T-helper 2 cell treated with Interferon-gamma antibody and Interleukin-4, amounts not matched to agents 5 μg/mL and 100 μg/mL, for 36 hours (primary cell): ENCODE results near the gene RBBP8NL.

Experiments used
- DNase-seq: peaks from one replicate; pipeline ENCODE4 v3.0.0; 2021; ENCODE audit warnings: low spot score
- H3K27ac Mint-ChIP-seq: one replicate; pipeline ENCODE4 v1.8.0; 2021; ENCODE audit warnings: mild to moderate bottlenecking, mixed read lengths
- H3K27me3 Mint-ChIP-seq: one replicate; pipeline ENCODE4 v1.8.0; 2021; ENCODE audit warnings: low read depth, mixed read lengths
- H3K36me3 Mint-ChIP-seq: one replicate; pipeline ENCODE4 v1.8.0; 2021; ENCODE audit warnings: low read depth, mixed read lengths
- H3K4me1 Mint-ChIP-seq: one replicate; pipeline ENCODE4 v1.8.0; 2021; ENCODE audit warnings: low read depth, mixed read lengths
- H3K4me3 Mint-ChIP-seq: one replicate; pipeline ENCODE4 v1.8.0; 2022; ENCODE audit warnings: mild to moderate bottlenecking, moderate library complexity, mixed read lengths
- H3K9me3 Mint-ChIP-seq: one replicate; pipeline ENCODE4 v1.8.0; 2021; ENCODE audit warnings: mixed read lengths

RBBP8NL gene

DNA sequence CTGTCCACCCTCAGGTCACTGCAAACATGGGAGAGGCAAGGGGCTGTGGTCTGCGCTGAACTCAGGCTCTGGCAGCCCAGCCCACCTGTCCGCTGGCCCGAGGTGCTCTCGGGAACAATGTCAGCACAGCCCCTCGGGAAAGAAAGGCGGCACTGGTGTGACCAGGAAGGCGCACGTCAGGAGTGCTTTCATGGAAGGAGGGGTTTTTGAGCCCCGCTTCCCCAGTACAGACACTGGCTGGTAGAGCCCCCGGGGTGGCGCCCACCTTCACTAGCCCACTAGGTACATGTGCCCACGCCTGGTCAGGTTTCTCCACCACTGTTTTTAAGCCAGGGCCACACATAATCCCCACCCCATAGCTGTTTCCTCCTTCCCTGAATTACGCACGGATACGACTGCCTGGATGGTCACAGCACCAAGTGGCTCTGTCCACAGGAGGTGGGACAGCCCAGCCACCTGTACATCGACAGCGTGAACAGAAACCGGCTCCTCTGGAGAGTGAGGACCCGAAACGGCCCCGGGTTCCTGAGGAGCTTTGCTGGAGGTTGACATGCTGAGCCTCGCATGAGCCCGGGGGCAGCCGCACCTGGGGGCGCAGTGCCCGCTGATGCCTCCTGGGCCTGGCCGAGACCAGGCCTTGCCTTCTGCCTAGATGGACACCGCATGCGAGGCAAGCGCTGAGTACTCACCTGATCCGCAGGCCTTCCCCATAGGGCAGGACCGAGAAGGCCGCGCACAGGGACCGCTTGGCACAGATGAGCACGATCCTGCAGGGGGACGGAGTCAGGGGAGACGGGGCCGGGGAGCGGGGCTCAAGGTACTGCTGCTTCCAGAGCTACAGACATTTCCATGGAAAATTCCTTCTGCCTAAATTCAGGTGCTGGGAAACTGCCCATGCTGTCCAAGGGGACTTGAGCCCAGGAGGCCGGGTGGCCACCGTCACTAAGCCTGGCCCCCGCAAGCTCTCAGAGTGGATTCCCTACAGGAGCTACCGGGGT lies 32.8 kb downstream of the RBBP8NL start:
- peaks cover 19% of the 10 kb centered on the region for H3K36me3 Mint-ChIP-seq
- no peaks in the 10 kb centered on the region for H3K4me1 Mint-ChIP-seq
- peaks cover 6% of the 10 kb centered on the region for H3K9me3 Mint-ChIP-seq
- H3K27ac Mint-ChIP-seq = no peak overlapping the region
- no peak for DNase-seq
- H3K4me3 Mint-ChIP-seq = no peak overlapping the region
- no peaks in the 10 kb centered on the region for H3K27me3 Mint-ChIP-seq

DNA sequence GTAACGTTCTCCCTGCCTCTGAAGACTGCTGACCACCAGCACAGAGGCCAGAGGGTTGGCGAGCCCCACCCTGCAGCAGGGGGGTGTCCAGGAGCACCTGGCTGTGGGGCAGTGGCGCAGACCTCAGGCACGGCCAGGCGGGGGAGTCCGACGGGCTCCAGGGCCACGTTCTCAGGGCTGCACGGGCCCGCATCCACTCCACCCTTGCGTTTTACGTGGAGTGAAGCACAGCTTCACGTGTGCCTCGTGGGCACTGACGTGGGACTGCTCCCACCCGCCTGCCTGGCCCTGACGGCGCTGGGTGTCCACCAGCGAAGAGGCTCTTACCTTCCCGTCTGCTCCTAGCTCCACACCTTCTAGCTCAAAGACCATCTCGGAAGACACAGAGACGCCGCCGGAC lies 33.5 kb downstream of the RBBP8NL start:
- H3K27ac Mint-ChIP-seq = no peak overlapping the region

DNA sequence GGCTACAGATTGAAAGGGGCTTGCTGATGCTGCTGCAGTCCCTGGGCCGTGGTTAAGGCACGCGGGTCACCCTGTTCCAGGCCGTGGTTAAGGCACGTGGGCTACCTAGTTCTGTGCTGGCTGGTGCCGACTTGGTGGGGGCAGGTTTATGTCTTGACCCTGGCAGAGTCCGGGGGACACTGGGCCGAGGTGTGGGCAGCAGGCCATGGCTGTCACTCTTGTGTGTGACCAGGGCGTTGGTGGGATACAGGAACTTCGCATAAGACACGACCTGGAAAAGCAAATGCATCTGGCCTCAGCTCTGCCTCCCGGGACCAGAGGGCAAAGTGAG lies 34.0 kb downstream of the RBBP8NL start:
- DNase-seq = no peak
- Mint-ChIP-seq H3K9me3 (peaks cover 6% of the 10 kb centered on the region), H3K36me3 (peaks cover 32% of the 10 kb centered on the region), H3K27ac (no peak overlapping the region), H3K27me3 (no peaks in the 10 kb centered on the region), H3K4me3 (no peak overlapping the region), H3K4me1 (peaks cover 8% of the 10 kb centered on the region)

More for the DNA sequence above, 33.5 kb downstream of the RBBP8NL start:
- Mint-ChIP-seq H3K27me3 (no peaks in the 10 kb centered on the region), H3K9me3 (peaks cover 6% of the 10 kb centered on the region), H3K4me1 (peaks cover 3% of the 10 kb centered on the region), H3K4me3 (no peak overlapping the region), H3K36me3 (peaks cover 27% of the 10 kb centered on the region)
- DNase-seq = no peak

DNA sequence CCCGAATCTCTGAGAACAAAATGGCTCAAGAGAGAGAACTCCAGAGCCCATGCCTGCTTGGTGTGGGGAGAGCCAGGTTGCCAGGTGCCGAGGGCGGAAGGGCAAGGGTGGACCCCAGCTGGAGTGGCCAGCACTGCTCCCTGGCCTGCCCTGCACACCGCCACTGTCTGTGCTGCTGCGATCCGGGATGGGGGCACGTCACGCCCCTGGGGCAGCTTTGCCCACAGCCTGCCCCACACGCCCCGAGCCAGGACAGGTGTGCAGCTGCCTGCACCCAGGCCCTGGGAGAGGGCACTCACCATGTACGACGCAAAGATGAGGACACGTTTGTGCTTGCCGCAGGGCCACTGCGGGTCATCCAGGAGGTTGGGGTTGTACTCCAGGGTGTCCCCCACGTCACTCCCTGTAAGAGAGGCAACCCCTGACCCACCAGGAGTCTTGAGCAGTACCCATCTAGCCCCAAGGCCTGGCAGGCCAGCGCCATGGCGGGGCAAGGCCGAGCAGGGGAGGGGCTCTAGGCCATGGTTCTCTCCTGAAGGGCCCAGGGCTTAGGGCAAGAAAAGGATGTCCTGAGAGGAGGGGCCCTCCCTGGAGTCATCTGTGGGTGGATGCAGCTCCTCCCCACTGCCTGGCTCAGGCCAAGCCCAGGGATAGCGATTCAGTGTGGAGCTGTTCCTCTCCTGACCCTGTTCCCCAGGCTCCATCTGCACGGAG lies 34.6 kb downstream of the RBBP8NL start:
- peaks cover 12% of the 10 kb centered on the region for H3K4me1 Mint-ChIP-seq
- peaks cover 3% of the 10 kb centered on the region for H3K9me3 Mint-ChIP-seq
- no peak for DNase-seq
- H3K4me3 Mint-ChIP-seq = no peak overlapping the region
- H3K36me3 Mint-ChIP-seq = peaks cover 36% of the 10 kb centered on the region
- H3K27me3 Mint-ChIP-seq = no peaks in the 10 kb centered on the region
- no peak overlapping the region for H3K27ac Mint-ChIP-seq

DNA sequence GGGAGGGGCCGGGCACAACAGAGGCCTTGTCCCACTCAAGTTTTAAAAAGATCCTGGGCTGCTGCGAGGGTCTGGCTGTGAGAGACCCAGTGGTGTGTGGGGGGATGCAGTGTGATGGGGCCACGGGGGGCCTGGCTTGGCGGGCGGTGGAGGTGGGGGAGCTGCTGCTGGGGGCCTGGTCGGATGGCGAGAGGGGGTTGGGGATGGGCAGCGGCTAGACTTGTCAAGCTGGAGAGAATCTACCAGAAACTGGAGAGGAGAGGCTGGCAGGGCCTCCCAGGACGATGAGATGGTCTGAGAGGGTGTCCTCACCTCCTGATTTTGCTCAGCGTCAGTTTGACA lies 35.3 kb downstream of the RBBP8NL start:
- no peak for DNase-seq
- no peaks in the 10 kb centered on the region for H3K9me3 Mint-ChIP-seq
- H3K4me3 Mint-ChIP-seq = no peak overlapping the region
- no peaks in the 10 kb centered on the region for H3K27me3 Mint-ChIP-seq
- no peak overlapping the region for H3K27ac Mint-ChIP-seq
- peaks cover 36% of the 10 kb centered on the region for H3K36me3 Mint-ChIP-seq
- peaks cover 12% of the 10 kb centered on the region for H3K4me1 Mint-ChIP-seq

DNA sequence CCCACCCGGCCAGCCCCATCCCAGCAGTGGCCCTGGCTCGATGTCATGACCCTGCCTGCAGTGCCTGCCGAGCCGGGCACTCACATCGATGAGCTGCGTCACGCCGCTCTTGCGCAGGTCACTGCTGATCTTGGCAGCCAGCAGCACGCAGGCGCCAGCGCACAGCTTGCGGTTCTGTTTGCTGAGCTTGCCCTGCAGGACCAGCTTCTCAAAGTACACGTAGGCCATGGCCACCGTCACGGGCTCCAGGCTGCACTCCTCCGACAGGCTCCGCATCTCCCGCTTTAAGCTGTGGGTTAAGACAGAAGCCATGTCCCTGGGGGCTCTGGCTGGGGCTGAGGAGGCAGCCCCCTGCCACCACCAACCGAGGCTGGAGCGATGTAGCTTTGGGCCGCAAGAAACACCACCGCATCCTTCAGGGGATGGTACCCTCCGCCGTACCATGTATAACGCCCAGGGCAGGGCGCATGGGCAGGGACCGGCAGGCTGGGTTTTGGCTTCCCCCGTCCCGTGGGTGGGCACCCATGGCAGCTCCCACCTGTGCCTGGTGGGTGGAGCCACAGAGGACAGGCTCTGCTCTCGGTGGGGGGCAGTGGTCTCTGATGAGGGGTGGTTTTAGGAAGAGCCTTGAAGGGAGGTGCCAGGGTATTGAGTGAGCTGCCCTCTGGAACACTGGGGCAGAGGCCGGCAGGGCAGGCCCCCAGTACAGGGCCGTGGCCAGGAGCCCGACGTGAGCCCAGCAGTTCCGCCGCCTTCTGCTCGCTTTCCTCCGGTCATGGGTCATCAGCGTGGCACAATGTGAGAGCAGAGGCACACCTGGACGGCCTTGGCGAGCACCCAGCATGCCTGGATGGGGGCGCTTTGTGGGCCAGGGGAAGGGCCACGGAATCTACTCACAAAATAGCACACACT lies 35.9 kb downstream of the RBBP8NL start:
- Mint-ChIP-seq H3K27ac (no peak overlapping the region), H3K4me1 (peaks cover 12% of the 10 kb centered on the region)
- DNase-seq = no peak

DNA sequence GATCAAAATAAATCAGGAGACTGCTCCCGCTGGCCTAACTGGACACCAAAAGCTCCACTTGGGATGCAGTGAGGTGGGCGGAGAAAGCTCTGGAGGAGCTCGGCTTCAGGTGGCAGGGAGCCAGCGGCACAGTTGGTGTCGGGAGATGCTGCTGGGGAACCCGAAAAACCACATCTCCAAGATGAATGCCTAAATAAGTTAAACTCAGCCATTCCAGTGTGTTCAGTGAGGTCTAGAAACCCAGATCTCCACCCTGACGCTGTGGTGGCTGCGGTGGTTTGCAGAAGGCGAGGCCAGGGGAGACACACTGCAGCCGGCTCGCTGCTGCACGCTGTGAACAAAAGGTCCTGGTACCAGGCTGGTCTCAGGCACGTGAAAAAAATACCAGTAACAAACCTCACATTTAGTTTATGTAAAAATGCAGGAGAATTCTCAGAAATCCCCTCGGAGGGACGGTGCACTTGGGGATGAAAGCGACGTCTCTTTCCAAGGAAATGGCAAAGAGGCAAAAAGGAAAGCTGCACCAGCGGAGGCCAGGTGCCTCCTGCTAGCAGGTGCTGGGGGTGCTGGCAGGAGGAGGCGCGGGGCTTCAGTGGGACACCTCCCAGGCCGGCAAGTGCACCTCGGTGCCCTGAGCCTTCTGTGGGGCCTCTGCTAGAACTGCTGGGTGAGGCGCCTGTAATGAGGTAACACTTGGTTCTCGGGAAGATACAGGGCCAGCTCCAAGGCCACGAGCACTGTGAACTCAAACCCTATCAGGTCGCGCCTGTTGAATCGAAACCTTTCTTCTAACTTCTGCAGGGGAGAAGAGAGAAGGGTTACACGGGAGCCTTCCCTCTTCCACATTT lies 36.8 kb downstream of the RBBP8NL start:
- no peak overlapping the region for H3K27ac Mint-ChIP-seq
- peaks cover 13% of the 10 kb centered on the region for H3K4me1 Mint-ChIP-seq
- no peaks in the 10 kb centered on the region for H3K9me3 Mint-ChIP-seq
- no peak for DNase-seq
- no peaks in the 10 kb centered on the region for H3K27me3 Mint-ChIP-seq
- no peak overlapping the region for H3K4me3 Mint-ChIP-seq
- peaks cover 37% of the 10 kb centered on the region for H3K36me3 Mint-ChIP-seq

More for the DNA sequence above, 35.9 kb downstream of the RBBP8NL start:
- H3K36me3 Mint-ChIP-seq = peaks cover 38% of the 10 kb centered on the region
- H3K4me3 Mint-ChIP-seq = no peak overlapping the region
- no peaks in the 10 kb centered on the region for H3K9me3 Mint-ChIP-seq
- no peaks in the 10 kb centered on the region for H3K27me3 Mint-ChIP-seq

DNA sequence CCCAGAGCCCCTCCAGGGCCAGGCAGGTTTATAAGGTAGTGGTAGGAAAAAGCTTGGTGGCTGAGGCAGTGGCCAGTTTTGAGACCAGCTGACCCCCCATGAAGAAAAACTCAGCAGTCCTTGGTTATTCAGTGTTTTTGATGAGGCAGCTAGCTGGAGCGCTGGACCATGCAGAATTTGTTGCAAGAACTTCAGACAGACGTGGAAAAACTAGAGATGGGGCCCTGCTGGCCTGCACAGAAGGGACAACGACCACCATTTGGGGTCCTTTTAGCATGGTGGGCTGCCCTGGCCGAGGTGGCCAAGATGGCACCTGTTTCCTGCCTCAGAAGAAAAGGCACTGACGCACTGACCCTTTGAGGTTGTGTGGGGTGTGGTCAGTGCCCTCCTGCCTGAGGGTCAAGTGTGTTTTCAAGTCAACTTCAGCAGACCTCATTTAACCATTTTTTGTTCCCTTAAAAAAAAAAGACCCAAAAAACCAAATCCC lies 37.7 kb downstream of the RBBP8NL start:
- no peak overlapping the region for H3K27ac Mint-ChIP-seq
- H3K4me3 Mint-ChIP-seq = no peak overlapping the region
- H3K4me1 Mint-ChIP-seq = peaks cover 20% of the 10 kb centered on the region
- H3K36me3 Mint-ChIP-seq = peaks cover 36% of the 10 kb centered on the region
- no peak for DNase-seq
- H3K9me3 Mint-ChIP-seq = no peaks in the 10 kb centered on the region
- H3K27me3 Mint-ChIP-seq = no peaks in the 10 kb centered on the region

DNA sequence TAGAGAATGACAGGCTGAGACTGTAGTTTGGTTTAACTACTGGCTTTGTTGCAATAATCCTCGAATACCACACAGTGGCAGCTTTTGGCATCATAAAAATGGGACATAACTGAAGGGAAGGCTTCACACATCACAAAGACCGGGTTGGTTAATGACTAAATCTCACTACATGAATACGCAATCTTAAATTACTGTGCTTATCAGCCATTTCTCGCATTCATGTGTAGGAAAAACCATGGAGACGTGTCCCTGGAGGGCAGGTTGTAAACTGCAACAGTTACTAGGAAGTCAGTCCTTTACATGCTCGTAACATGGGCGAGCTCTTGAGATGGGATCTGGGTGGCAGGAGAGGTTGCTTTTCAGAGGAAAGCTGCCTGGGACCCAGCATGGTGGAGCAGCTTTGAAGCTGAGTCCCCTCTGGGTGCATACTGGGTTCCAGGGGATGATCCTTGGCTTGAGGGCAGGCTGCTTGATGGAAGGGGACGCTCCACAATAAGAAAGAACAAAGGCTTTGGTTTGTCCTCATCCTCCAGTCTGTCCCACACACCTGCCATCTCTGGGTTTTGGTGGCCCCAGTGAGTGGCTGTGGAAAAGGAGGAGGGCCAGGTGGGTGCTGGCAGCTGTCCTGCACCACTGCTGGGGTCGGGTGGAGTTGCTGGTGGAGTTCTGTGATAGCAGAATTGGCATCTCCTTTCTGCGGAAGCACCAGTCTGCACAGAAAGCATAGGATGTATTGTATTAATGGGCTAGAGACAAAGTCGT lies 38.3 kb downstream of the RBBP8NL start:
- Mint-ChIP-seq H3K27me3 (no peaks in the 10 kb centered on the region), H3K27ac (peak overlapping the region; percentile 68), H3K4me3 (peak overlapping the region; percentile 91), H3K9me3 (no peaks in the 10 kb centered on the region), H3K4me1 (peaks cover 22% of the 10 kb centered on the region), H3K36me3 (peaks cover 34% of the 10 kb centered on the region)
- DNase-seq = no peak

DNA sequence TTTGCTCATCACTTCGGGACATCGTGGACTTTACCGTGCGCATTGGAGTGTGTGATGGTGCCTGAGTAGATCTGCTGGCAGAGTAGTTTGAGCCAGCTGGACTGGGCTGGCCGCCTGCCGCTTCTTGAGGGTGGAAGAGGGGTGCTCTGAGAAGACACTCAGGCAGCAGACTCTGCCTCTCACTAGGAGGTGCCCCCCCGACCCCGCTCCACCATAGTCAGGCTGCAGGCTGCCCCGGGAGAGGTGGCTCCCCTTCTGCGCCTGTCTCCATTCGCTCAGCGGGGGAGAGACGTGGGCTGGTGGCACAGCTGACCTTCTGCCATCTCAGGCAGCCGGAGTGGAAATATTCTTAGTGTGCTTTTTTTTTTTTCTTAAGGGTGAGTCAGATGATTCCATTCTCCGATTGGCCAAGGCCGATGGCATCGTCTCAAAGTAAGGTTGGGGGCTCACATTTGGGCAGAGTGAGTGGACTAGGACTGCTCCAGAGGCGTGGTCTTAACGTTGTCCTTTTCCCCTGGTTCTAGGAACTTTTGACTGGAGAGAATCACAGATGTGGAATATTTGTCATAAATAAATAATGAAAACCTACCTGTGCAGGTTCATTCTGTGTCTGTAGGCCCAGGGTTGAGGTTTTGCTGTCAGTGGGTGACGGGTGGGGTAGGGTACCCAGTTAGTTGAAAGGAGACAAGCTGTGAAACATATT lies 39.3 kb downstream of the RBBP8NL start:
- Mint-ChIP-seq H3K36me3 (peaks cover 37% of the 10 kb centered on the region), H3K27me3 (no peaks in the 10 kb centered on the region), H3K4me1 (peaks cover 26% of the 10 kb centered on the region), H3K9me3 (no peaks in the 10 kb centered on the region), H3K4me3 (peak overlapping the region; percentile 91), H3K27ac (peak overlapping the region; percentile 78)
- DNase-seq = no peak

DNA sequence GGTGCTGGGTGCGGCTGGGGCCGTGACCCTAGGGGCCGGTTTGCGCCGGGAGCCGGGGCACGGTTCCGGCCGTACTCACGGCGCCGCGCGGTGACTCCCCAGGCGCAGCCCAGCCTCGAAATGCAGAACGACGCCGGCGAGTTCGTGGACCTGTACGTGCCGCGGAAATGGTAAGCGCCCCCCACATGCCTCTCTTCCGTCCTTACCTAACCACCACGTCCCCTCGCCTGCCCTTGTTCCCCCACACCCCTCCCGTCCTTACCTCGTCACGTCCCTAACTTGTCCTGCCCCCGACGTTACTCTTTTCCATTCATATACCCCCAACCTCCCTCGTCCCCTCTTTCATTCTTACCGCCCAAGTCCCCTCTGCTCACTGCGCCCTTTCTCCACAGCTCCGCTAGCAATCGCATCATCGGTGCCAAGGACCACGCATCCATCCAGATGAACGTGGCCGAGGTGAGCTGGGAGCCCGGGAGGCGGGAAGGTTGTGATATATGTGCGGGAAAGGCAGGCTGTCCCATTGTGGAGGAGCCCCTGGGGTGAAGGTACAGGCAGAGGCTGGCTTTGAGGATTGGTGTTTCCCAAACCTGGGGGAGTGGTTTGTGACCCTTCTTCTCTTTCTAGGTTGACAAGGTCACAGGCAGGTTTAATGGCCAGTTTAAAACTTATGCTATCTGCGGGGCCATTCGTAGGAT lies 40.0 kb downstream of the RBBP8NL start:
- H3K36me3 Mint-ChIP-seq = peaks cover 39% of the 10 kb centered on the region
- H3K4me1 Mint-ChIP-seq = peaks cover 30% of the 10 kb centered on the region
- DNase-seq = no peak
- H3K27me3 Mint-ChIP-seq = no peaks in the 10 kb centered on the region
- peak overlapping the region; percentile 78 for H3K27ac Mint-ChIP-seq
- H3K4me3 Mint-ChIP-seq = peak overlapping the region; percentile 91
- no peaks in the 10 kb centered on the region for H3K9me3 Mint-ChIP-seq
